HepG2 (cell line): ENCODE data around the gene TNFRSF18. TPM values are rescaled to one million over a fixed set of nuclear protein-coding genes. Genes with fewer than 3 reads are reported as not detected.
A peak's percentile ranks its signal among the peaks of the same experiment; 100 is the strongest.

Source experiments
- ATF3 ChIP-seq: sonication (generic); formaldehyde crosslinking; IDR thresholded peaks from 2 replicates; pipeline ENCODE4 v1.4.0; 2020; ENCODE audit warnings: missing genetic modification reagents
- HDAC6 ChIP-seq: fragments of 200-600 bp; sonication (generic); IDR thresholded peaks from 2 replicates; pipeline ENCODE4 v1.7.0; 2017; ENCODE audit warnings: mild to moderate bottlenecking, antibody characterized with exemption, low read length, low read depth
- HIVEP1 ChIP-seq: sonication (generic); formaldehyde crosslinking; IDR thresholded peaks from 2 replicates; pipeline ENCODE4 v1.4.0; 2020; ENCODE audit warnings: mild to moderate bottlenecking, missing genetic modification reagents
- HOXA3 ChIP-seq: sonication (generic); formaldehyde crosslinking; IDR thresholded peaks from 2 replicates; pipeline ENCODE4 v1.5.0; 2020; ENCODE audit warnings: missing genetic modification reagents
- ISX ChIP-seq: sonication (generic); formaldehyde crosslinking; conservative IDR thresholded peaks from 2 replicates; pipeline ENCODE4 v1.5.0; 2020; ENCODE audit warnings: missing genetic modification reagents
- KDM2A ChIP-seq: sonication (generic); formaldehyde crosslinking; IDR thresholded peaks from 2 replicates; pipeline ENCODE4 v1.4.0; 2020; ENCODE audit warnings: low read depth, missing genetic modification reagents, borderline replicate concordance
- MEIS1 ChIP-seq: sonication (generic); formaldehyde crosslinking; IDR thresholded peaks from 2 replicates; pipeline ENCODE4 v1.9.0; 2021; ENCODE audit warnings: mild to moderate bottlenecking, missing genetic modification reagents, moderate library complexity, borderline replicate concordance
- NFYC ChIP-seq: IDR thresholded peaks from 2 replicates; pipeline ENCODE4 v1.6.1; 2016; ENCODE audit warnings: missing genetic modification reagents, missing compliant biosample characterization
- PHF8 ChIP-seq: sonication (generic); formaldehyde crosslinking; IDR thresholded peaks from 2 replicates; pipeline ENCODE4 v1.5.0; 2020; ENCODE audit warnings: missing genetic modification reagents
- RBM39 ChIP-seq: fragments of 200-400 bp; formaldehyde crosslinking; IDR thresholded peaks from one replicate; pipeline ENCODE4 v1.6.1; 2018; ENCODE audit warnings: antibody characterized with exemption, mild to moderate bottlenecking, low read depth, low read length; ENCODE audit not compliant: poor library complexity, severe bottlenecking
- RFX1 ChIP-seq: fragments of 450-650 bp; IDR thresholded peaks from 2 replicates; pipeline ENCODE4 v1.6.1; 2017
- SAP130 ChIP-seq: IDR thresholded peaks from 2 replicates; pipeline ENCODE4 v1.6.1; 2016; ENCODE audit warnings: low read depth
- SP1 ChIP-seq, 2 experiments: fragments of 450-650 bp in 1 of 2; sonication (generic) in 1 of 2; formaldehyde crosslinking in 1 of 2; IDR thresholded peaks; 2 replicates each; pipeline versions ENCODE4 v1.4.0 to v1.6.1; 2016 to 2020; ENCODE audit warnings: missing genetic modification reagents in 1 of 2
- SP140L ChIP-seq: sonication (generic); formaldehyde crosslinking; IDR thresholded peaks from 2 replicates; pipeline ENCODE4 v1.4.0; 2020; ENCODE audit warnings: missing genetic modification reagents, borderline replicate concordance
- WIZ ChIP-seq: sonication (generic); formaldehyde crosslinking; IDR thresholded peaks from 2 replicates; pipeline ENCODE4 v1.5.1; 2020; ENCODE audit warnings: mild to moderate bottlenecking, missing genetic modification reagents
- ZC3H13 ChIP-seq: sonication (generic); formaldehyde crosslinking; IDR thresholded peaks from 2 replicates; pipeline ENCODE4 v1.8.1; 2023; ENCODE audit warnings: mild to moderate bottlenecking, missing genetic modification reagents, moderate library complexity
- ZFX ChIP-seq: sonication (generic); formaldehyde crosslinking; IDR thresholded peaks from 2 replicates; pipeline ENCODE4 v1.4.0; 2020; ENCODE audit warnings: mild to moderate bottlenecking, low read depth, missing genetic modification reagents, moderate library complexity
- ZFY ChIP-seq: sonication (generic); formaldehyde crosslinking; IDR thresholded peaks from 2 replicates; pipeline ENCODE4 v1.4.0; 2020; ENCODE audit warnings: missing genetic modification reagents
- ZNF24 ChIP-seq: fragments of 450-650 bp; IDR thresholded peaks from 2 replicates; pipeline ENCODE4 v1.6.1; 2017; ENCODE audit warnings: antibody characterized with exemption, mild to moderate bottlenecking
- ZNF326 ChIP-seq: sonication (generic); formaldehyde crosslinking; IDR thresholded peaks from 2 replicates; pipeline ENCODE4 v1.4.0; 2020; ENCODE audit warnings: missing genetic modification reagents, borderline replicate concordance
- ZNF549 ChIP-seq: sonication (generic); formaldehyde crosslinking; IDR thresholded peaks from 2 replicates; pipeline ENCODE4 v1.5.0; 2020; ENCODE audit warnings: missing genetic modification reagents
- ZNF780A ChIP-seq: sonication (generic); formaldehyde crosslinking; IDR thresholded peaks from 2 replicates; pipeline ENCODE4 v1.8.0; 2022; ENCODE audit warnings: mild to moderate bottlenecking, missing genetic modification reagents, moderate library complexity
- polyA plus RNA-seq, 8 experiments: library from polyadenylated mRNA; depleted of rRNA in 3 of 8; stranded (reverse) in 7 of 8; unstranded in 1 of 8; fragments of >200 nt; fragmentation: Illumina TruSeq in 4 of 8; extraction: Trizol in 4 of 8; gene quantifications; 2 replicates each; pipeline versions ENCODE4 v1.2.1 to v1.2.3, GENCODE V29; 2011 to 2016; ENCODE audit warnings: low read depth in 4 of 8, missing spikeins in 1 of 8, mixed read lengths in 1 of 8; ENCODE audit not compliant: insufficient read depth in 1 of 8
- total RNA-seq, 5 experiments: library from RNA; depleted of rRNA; stranded (reverse); fragments of >200 nt; fragmentation: Illumina TruSeq; extraction: Trizol; gene quantifications; 2 replicates each; pipeline ENCODE4 v1.2.3, GENCODE V29; 2016; ENCODE audit warnings: low read depth in 1 of 5
- TF ChIP-seq, protein P1 (sequence below): sonication (generic); formaldehyde crosslinking; IDR thresholded peaks from 2 replicates; pipeline ENCODE4 v1.4.0; 2020; ENCODE audit warnings: missing genetic modification reagents, borderline replicate concordance
- TF ChIP-seq, protein P2 (sequence below): sonication (generic); formaldehyde crosslinking; IDR thresholded peaks from 2 replicates; pipeline ENCODE4 v1.9.0; 2021; ENCODE audit warnings: missing genetic modification reagents, borderline replicate concordance

TNFRSF18 gene
- total and polyA plus RNA-seq, 2 of the 13 experiments (the other 11 are each of a cell fraction or from before 2014, with no cell fraction given), result not detected

DNA sequence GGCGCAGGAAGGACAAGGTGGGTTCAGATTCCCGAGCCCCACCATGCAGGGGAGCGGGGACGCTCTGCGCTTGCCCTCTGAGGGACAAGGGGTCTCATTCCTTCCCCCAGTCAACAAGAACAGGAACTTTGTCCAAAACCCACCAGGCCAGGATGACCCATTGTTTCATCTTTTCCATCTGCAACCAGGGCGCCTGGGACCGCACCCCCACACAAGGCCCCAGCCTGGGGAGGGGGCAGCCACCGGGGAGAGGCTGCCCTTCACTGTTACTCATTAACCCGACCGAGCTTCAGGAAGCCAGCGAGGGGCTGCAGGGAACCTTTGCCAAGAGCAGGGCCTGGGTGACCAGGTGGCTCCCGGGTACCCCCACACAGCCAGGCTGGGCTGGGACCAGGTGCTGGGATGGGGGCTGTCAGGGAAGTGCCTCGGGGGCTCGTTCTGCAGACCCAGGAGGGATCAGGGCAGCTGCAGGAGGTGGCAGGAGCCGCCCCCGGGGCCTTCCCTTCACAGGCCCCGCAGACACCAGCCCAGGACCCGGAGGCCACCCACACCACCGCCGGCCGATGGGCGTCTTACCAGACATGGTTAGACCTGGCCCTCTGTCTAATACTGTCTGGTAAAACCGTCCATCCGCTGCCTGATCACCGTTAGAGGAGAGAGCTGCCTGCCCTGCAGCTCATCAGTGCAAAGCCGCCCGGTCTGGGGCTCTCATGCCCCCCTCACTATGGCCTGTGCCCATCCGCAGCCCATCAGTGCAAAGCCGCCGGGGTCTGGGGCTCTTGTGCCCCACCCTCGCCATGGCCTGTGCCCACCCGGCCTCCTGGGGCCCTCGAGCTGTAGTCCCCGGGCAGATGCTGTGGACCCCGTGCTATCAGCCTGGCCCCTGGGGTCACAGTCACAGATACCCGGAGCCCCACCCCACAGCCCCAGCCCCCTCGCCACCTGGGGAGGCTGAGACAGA is 37.7 kb downstream of the TNFRSF18 start (continued):
- TF ChIP-seq ZNF549 (no peak), HIVEP1 (no peak), ZNF326 (CRISPR knock-in tag) (no peak), HDAC6 (no peak), RFX1 (no peak), SAP130 (peak; percentile 45; the same call in 1 of the 2 replicates), ZNF780A (CRISPR knock-in tag) (no peak), SP1 (IDR thresholded peaks at IDR 0.05) (no peak), SP1 (CRISPR knock-in tag; IDR thresholded peaks at IDR 0.05) (no peak), PHF8 (CRISPR knock-in tag) (no peak), ZNF24 (no peak), ISX (CRISPR knock-in tag) (no peak), ATF3 (CRISPR knock-in tag) (no peak), ZFY (CRISPR knock-in tag) (peak; percentile 70; the same call in 1 of the 2 replicates), SP140L (CRISPR knock-in tag) (no peak), NFYC (CRISPR knock-in tag) (no peak), ZFX (CRISPR knock-in tag) (peak; percentile 75; the same call in 1 of the 2 replicates), KDM2A (CRISPR knock-in tag) (peak; percentile 49; the same call in 1 of the 2 replicates), HOXA3 (CRISPR knock-in tag) (peak; percentile 27; the same call in 1 of the 2 replicates), WIZ (0 out of 2 replicates have a peak, but pooled peaks have one; percentile 45), ZC3H13 (CRISPR knock-in tag) (0 out of 2 replicates have a peak, but pooled peaks have one; percentile 44), RBM39 (peak; percentile 64), MEIS1 (CRISPR knock-in tag) (peak; percentile 46; the same call in 1 of the 2 replicates)
- TF ChIP-seq, protein P1, sequence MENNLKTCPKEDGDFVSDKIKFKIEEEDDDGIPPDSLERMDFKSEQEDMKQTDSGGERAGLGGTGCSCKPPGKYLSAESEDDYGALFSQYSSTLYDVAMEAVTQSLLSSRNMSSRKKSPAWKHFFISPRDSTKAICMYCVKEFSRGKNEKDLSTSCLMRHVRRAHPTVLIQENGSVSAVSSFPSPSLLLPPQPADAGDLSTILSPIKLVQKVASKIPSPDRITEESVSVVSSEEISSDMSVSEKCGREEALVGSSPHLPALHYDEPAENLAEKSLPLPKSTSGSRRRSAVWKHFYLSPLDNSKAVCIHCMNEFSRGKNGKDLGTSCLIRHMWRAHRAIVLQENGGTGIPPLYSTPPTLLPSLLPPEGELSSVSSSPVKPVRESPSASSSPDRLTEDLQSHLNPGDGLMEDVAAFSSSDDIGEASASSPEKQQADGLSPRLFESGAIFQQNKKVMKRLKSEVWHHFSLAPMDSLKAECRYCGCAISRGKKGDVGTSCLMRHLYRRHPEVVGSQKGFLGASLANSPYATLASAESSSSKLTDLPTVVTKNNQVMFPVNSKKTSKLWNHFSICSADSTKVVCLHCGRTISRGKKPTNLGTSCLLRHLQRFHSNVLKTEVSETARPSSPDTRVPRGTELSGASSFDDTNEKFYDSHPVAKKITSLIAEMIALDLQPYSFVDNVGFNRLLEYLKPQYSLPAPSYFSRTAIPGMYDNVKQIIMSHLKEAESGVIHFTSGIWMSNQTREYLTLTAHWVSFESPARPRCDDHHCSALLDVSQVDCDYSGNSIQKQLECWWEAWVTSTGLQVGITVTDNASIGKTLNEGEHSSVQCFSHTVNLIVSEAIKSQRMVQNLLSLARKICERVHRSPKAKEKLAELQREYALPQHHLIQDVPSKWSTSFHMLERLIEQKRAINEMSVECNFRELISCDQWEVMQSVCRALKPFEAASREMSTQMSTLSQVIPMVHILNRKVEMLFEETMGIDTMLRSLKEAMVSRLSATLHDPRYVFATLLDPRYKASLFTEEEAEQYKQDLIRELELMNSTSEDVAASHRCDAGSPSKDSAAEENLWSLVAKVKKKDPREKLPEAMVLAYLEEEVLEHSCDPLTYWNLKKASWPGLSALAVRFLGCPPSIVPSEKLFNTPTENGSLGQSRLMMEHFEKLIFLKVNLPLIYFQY (CRISPR knock-in tag), result no peak
- TF ChIP-seq, protein P2, sequence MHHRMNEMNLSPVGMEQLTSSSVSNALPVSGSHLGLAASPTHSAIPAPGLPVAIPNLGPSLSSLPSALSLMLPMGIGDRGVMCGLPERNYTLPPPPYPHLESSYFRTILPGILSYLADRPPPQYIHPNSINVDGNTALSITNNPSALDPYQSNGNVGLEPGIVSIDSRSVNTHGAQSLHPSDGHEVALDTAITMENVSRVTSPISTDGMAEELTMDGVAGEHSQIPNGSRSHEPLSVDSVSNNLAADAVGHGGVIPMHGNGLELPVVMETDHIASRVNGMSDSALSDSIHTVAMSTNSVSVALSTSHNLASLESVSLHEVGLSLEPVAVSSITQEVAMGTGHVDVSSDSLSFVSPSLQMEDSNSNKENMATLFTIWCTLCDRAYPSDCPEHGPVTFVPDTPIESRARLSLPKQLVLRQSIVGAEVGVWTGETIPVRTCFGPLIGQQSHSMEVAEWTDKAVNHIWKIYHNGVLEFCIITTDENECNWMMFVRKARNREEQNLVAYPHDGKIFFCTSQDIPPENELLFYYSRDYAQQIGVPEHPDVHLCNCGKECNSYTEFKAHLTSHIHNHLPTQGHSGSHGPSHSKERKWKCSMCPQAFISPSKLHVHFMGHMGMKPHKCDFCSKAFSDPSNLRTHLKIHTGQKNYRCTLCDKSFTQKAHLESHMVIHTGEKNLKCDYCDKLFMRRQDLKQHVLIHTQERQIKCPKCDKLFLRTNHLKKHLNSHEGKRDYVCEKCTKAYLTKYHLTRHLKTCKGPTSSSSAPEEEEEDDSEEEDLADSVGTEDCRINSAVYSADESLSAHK (CRISPR knock-in tag), result no peak
